22Rv1 (cell line): ENCODE measurements around the gene KRT12.

Experiments used
- CTCF ChIP-seq: fragments of 450-650 bp; IDR thresholded peaks from 2 replicates; pipeline ENCODE4 v1.5.1; 2017; ENCODE audit warnings: mild to moderate bottlenecking
- ZFX ChIP-seq: fragments of 450-650 bp; IDR thresholded peaks from 2 replicates; pipeline ENCODE4 v1.6.1; 2017; ENCODE audit warnings: antibody characterized with exemption, borderline replicate concordance

GRCh38 chr17:40827746-40828453 is 39.1 kb downstream of the KRT12 start:
- TF ChIP-seq CTCF (no peak), ZFX (no peak)
